ENCODE measurements around the gene CMC2.

CMC2 gene

DNA sequence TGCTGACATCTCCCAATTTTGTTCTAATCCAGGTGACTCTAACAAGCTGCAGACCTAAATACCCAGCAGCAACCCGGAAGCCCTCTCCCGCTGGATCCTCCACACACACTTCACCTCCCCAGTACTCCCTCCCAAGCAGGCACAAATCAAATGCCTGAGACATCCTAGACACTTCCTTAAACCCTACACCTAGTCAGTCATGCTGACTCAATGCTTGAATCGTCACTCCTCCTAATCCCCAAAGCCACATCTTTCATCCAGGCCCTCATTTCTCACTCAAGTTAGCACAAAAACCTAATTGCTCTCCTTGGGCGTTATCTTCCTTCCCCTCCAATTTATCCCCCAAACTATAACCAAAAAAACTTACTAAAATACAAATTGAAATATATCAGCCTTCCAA lies 32.7 kb downstream of the CMC2 start:
- peak; percentile 56 for DNase-seq (ENCODE audit: low spot score)

DNA sequence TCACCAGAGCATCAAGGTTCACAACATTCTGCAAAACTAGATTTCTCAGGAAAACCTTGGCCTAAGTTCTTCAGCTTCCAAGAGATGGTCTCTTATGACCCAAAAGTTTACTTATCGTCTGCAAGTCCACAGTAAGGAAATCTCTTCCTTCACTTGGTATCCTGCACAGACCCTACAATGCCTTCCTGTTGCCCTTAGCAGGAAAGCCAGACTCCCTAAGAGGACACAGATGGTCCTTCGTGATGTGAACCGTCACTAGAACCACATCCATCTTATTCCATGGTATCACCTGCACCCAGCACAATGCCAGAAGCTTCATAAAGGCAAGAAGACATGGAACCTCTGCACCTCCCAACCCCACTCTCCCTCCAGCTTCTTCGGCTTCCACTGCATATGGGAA lies 34.1 kb downstream of the CMC2 start:
- no peak for DNase-seq (ENCODE audit: low spot score)

DNA sequence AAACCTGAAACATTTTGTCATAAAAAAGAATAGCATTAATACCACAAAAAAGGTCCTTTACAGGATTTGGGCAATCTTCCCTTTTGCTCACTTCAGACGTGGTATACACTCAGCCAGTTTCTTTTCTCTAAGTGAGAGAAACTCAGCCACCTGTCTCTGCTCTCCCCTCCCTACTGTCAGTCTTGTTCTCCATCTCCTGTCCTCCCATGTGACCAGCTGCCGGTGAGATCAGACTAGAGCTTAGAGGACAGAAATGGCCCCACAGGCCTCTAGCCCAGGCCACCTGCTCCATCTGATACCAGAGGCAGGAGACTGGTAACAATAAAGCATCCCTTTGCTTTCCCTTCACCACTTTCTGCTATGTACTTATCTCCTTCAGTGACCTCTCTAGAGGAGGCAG lies 34.9 kb downstream of the CMC2 start:
- DNase-seq (ENCODE audit: low spot score): no peak

DNA sequence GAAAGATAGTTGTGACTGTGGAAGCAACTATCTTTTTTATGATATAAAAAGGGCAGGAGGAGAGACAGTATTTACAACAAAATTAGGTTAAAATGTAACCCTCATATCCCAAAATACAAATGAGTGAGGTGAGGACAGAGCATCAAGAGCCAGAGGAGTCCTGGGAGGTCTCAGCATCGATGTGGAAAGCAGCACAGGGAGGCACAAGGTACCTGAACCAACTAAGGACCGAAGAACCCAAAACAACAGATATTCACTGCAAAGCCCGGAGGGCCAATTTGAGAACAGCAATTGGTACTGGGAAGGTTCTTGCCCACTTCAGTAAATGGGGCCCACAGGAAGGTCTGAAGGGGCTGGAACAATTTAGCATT lies 37.6 kb downstream of the CMC2 start:
- DNase-seq (ENCODE audit: low spot score): no peak

DNA sequence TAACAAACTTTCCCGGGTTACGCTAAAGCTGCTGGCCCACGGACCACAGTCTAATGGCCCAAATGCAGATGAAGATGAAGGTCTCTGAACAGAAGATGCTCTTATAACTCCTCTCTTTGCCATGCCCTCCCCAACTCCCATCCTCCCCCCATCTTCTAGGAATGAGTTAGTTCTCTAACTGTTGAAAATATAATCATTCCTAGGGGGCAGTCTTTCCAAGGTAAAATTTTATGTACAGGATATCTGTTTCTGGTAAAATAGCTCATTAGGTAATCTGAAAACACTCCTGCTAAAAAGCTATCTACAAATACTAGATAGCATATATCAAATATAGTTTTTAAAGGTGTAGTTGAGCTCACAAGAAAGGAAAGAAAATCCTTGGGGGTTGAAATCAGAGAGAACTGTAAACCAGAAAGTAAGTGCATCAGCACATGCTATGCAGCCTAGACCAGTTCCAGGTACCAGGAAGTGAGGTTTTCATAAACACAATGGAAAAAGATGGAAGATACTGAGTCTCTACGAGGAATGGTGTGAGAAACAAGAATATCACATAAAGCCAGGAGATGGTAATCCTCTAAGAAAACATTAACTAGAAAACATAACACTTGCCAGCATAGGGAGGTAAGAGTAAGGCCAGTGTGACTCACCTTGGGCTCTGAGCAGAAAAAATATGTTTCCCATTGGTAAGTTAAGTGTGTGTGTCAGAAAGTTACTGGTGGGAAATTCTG lies 38.1 kb downstream of the CMC2 start:
- DNase-seq (ENCODE audit: low spot score): peak; percentile 92

DNA sequence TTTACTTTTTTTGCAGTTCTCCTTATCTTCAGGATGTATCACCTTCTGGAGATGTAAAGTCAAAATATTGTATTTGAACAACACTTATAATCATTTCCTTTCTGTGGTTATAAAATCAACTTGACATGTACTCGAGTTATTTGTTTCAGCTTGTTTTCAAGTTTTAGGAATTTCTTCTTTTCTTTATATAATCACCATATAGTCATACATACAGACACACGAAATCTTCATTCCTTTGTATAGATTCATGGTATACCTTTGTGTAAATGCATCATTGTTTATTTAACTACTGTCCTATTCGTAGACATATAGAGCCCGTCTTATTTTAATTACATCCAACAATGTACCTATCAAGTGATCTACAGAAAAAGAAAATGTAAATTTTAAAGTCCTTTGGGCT lies 40.1 kb downstream of the CMC2 start:
- no peak for DNase-seq (ENCODE audit: low spot score)

DNA sequence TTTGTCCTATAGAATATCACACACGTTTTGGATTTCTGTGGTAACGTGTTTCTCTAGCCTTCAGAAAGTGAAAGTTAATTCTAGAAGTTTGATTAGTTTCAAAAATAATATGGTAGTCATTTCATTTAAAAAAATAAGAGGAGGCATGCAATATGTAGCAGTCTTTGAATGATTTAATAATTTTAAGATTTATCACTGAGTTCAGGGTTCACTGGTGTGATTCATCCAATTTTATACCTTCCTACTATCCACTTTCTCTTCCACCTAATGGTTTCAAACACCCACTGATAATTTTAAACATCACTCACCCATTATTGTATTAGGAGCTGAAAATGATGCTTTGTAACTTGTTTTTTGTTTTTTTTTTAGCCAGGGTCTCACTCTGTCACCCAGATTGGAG lies 42.3 kb downstream of the CMC2 start:
- no peak for DNase-seq (ENCODE audit: low spot score)

DNA sequence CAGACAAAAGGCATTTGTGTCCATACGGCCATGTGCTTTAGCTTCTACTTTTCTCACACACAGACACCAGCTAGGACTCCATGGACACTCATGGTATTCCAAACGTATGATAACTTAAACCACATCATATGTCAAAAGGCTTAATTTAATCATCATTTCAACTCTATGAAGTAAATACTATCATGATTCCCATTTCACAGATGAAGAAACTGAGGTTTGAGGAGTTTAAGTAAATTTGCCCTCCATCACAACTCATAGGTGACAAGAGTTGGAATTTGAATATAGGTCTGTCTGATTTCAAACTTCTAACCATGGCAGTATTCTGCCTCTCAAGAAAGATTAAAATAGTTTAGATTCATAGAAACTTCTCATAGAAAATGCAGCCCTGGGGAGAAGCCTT lies 43.8 kb downstream of the CMC2 start:
- no peak for DNase-seq (ENCODE audit: low spot score)

DNA sequence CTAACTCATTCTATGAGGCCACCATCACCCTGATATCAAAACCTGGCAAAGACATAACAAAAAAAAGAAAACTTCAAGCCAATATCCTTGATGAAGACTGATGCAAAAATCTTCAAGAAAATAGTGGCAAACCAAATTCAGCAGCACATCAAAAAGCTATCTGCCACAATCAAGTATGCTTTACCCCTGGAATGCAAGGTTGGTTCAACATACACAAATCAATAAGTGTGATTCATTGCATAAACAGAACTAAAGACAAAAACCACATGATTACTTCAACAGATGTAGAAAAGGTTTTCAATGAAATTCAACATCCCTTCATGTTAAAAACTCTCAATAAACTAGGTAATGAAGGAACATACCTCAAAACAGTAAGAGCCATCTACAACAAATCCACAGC lies 48.4 kb downstream of the CMC2 start:
- DNase-seq (ENCODE audit: low spot score): no peak

DNA sequence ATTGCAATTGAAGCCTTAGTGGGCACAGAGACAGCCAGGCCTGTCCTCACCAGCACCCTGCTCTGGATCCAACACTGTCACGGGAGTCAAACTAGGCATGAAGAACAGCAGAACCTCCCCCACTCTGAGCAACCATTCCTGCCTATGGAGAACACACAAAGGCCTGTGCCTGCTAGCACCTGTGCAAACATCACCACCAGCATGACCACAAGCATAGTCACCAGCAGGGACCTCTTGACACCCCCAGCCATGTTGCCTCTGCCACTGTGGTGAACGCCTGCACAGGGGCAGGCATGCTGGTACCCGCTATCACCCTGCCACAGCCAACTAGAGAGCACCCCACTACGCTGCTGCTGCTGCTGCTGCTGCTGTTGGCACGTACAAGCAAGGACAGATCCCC lies 51.7 kb downstream of the CMC2 start:
- no peak for DNase-seq (ENCODE audit: low spot score)

DNA sequence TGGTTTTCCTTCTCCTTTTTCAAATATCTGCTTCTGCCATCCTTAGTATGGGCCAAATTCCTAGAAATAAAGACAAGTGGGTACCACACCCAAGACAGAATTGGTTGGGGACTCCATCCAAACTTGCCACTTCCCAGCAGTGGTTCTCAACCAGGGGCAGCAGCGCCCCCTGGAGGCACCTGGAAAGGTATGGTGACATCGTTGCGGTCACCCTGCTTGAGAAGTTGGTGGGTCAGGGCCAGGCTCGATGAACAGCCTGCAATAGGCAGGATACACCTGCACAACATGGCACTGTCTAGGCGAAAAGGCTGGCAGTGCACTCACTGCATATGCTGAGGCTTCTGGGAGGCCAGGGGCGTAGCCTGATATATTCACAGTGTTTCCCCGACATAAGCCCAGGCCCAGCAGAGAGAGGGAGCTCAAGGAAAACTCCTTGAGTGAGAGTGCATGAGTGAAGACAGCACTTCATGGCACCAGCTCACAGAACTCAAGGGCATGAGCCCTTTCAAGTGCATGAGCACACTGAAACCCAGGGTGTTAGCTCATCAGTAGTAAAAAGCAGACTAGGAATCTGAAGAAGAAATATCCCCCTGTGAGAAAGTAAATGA lies 57.7 kb downstream of the CMC2 start:
- peak; percentile 35 for DNase-seq (ENCODE audit: low spot score)

DNA sequence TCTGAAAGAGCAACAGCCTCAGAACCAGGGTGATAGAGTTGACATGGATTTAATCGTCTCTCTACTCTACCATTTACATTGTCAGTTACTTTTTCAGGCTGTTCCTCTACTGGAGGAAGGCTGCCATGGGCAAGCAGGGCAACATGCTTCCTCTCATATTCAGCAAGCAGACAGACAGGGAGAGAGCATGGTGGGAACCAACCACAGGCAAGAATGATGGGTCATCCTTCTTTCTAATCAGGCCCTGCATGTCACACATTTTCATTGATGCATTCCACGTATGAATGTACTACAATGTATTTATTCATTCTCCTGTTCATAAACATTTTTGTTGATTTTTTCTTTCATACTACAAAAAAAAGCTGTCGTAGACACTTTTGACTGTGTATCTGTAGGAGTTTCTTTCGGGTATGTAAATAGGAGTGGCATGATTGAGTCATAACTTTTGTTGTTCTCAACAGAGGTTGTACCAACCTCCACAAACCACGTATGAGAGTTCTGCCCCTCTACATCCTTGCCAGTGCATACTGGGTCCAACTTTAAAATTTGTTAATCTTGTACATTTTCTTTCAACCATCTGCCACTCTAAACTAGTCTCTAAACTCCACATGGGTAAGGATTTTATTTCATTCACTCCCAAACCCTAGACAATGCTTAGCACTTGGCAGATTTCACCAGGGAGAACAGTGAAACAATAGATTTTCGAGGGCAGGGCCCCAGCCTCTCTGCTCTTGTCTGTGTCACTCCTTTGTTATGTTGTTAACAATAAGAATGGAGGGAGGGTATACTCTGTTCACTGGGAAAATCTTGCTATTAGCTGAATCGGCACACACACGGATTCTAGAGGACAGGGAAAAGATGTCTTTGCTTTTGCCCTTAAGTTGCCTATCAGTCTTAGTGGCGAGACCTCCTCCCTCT lies 58.7 kb downstream of the CMC2 start:
- no peak for DNase-seq (ENCODE audit: low spot score)

DNA sequence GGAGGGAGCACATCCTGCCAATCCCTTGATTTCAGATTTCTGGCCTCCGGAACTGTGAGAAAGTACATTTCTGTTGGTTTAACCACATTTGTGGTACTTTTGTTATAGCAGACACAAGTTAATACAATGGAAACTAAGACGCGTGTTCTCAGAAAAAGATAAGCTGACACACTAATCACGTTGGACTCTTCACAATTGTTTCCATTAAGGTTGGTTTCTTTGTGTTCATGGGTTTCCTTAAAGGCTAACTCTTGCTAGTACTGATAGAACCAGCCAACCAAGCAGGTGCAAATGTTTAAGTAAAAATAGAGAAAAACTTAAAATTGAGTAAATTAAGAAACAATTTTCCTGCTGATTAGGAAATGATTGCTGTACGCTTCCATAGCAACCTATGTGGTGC lies 59.4 kb downstream of the CMC2 start:
- no peak for DNase-seq (ENCODE audit: low spot score)

DNA sequence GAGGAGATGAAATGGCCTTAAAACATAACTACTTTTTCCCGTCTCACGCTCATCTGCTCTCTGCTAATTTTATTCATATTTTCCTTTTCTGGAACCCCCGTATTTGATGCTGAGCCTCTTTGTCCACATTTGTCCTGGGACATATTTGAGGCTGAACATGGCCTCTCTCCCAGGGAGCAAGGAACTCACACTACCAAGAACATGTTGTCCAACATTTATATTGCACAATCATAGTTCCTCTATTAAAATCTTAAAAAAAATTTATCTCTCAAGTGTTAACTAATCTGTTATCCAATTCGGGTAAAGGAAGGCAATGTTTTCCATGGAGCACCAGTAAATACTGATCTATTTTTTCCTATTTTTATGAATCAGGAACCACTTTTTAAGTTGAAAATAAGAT lies 60.2 kb downstream of the CMC2 start:
- no peak for DNase-seq (ENCODE audit: low spot score)

DNA sequence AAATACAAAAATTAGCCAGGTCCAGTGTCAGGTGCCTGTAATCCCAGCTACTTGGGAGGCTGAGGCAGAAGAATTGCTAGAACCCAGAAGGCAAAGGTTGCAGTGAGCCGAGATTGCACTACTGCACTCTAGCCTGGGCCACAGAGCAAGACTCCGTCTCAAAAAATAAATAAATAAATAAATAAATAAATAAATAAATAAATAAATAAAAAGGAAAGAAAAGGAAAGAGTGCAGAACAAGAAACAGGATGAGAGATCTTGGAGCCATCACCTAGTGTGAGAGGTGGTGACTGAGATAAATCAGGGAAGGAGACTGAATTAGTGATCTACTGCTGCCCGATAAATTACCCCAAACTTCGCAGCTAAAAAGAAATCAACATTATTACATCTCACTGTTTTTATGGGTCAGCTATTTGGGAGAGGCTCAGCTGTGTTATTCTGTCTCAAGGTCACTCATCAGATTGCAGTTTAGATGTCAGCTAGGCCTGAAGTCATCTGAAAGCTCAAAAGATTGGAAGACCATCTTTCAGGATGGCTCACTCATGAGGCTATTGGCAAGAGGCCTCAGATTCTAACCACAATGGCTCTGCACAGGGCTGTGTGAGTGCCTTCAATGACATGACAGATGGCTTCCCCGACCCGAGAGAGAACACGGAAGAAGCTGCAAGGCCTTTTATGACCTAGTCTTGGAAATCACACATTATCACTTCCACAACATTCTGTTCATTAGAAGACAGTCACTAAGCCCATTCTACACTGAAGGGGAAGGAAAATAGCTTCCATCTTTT lies 66.4 kb downstream of the CMC2 start:
- DNase-seq (ENCODE audit: low spot score): no peak

DNA sequence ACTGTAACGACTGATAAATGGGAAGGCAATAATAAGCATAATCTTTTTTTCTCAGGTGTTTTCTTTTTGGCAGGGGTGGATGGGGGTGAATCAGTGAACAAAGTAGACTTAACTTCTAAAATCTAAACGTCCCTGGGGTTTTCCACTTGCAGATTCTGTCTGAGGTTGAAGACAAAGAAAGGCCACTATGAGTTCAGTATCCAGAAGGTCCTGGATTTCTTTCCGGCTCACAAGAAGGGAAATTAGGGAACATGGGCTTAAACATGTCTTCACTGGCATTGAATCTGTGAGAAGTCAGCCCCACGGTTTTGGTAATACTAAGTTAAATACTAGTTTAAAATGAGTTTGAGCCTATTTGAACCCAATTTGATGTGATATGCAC lies 67.8 kb downstream of the CMC2 start:
- DNase-seq (ENCODE audit: low spot score): no peak

DNA sequence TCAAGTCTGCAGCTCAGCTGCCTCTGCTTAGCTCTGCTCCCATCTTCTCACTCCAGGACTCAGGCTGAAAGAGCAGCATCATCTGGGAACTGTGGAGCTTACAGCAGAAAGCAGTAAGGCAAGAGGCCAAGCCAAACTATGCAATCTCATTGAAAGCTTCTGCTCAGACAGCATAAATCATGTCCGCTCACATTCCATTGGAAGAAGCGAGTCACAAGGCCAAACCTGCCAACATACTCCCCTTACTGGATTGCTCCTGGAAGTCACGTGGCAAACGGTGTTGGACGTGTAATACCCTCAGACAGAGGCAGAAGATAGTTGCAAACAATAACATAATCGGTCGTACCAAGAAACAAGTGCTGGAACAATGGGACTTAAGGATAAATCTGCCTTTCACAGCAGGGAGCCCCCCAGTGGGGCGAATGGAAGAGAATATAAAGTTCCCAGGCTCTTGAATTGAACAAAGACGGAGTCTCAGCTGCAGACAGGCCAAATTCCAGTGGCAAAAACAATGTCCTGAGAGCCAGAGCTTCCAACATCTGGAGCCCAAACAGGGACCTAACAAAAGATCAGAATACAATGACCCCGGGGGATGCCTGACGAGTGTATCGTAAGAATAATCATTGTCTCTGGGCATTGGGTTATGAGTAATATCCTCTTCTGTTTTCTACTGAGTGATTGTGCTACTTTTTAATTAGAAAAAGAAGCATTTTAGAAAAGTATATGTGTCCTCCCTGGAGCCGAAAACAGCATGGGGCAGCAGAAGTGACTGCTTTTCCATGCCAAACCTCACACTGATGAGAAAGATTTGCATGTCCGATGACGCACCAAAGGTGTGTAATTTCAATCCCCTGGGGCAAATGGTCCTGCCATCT lies 68.4 kb downstream of the CMC2 start:
- peak; percentile 63 for DNase-seq (ENCODE audit: low spot score)

DNA sequence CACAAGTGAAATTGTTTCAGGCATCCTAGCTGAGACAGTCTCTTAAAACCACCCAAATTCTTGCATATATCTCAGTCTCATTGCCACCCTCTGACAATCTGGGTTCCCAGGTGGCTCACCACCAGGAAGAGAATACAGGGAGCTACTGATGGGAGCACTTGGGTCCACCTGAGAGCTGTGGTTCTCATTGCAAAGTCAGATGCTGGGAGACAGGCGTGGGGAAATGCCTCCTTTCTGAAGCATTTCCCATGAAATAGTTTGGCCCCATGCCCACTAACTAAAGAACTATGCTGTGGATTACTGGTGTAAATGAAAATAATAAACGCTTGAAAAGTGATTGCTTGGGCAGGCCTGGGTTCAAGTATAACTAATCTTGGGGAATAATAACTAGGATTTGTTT lies 70.3 kb downstream of the CMC2 start:
- no peak for DNase-seq (ENCODE audit: low spot score)

DNA sequence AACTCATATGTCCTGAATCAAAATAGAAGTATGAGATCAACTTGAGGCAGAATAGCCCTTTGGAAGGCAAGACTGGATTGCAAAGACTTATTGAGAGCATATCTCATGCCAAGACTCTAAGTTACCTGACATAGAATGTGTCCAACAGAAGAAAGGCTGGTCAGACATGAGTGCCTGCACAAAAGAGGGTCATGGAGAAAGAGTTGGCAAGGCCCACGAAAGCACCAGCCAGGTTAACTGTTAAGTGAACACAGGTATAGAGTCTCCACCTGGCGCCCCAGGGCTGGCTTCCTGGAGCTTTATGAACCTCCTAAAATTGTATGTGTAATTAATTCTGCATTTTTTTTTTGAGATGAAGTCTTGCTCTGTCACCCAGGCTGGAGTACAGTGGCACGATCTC lies 71.0 kb downstream of the CMC2 start:
- no peak for DNase-seq (ENCODE audit: low spot score)

DNA sequence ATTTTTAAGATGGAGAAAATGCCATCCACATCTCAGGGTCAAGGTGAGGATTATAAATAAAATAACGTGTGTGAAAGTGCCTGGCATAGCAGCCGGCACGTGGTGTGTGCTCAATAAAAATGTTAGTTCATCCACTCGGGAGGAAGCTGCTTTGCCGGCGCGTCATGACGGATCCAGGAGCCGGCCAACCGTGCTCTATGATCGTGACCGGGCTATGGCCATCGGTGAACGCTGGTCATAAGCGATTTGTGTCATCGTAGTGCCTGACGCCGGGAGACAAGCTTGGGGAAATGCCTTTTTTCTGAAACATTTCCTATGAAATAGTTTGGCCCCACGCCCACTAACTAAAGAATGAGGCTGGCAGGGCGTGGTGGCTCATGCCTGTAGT lies 74.0 kb downstream of the CMC2 start:
- peak; percentile 93 for DNase-seq (ENCODE audit: low spot score)
